ENCODE data around the gene SIAE.
"Not testable (repeated sequence)": the region's sequence is repeated elsewhere in the genome, so short reads cannot be mapped to it uniquely, and the experiment has no call there.

SIAE gene

GRCh38 chr11:124623861-124624525 is 49.5 kb downstream of the SIAE start:
- no peak for DNase-seq (ENCODE audit: low spot score)

GRCh38 chr11:124622531-124623451 is 50.7 kb downstream of the SIAE start, which contains the start of gene TBRG1:
TSS of gene TBRG1 (plus strand) at chr11:124622864. CDS start at chr11:124623084, 220 bp downstream.
- peak; percentile 94 for DNase-seq (ENCODE audit: low spot score)

GRCh38 chr11:124618863-124619262 is 54.7 kb downstream of the SIAE start:
- no peak for DNase-seq (ENCODE audit: low spot score)

- DNase-seq (ENCODE audit: low spot score), result no peak
Measured at GRCh38 chr11:124612567-124613246, 60.8 kb downstream of the SIAE start.

GRCh38 chr11:124612045-124612444 is 61.5 kb downstream of the SIAE start:
- no peak for DNase-seq (ENCODE audit: low spot score)

GRCh38 chr11:124611064-124611463 is 62.5 kb downstream of the SIAE start, which contains the start of gene PANX3:
TSS of gene PANX3 (plus strand) at chr11:124611428. CDS start at chr11:124611557, 129 bp downstream.
- DNase-seq (ENCODE audit: low spot score), result no peak

GRCh38 chr11:124610295-124610694 is 63.2 kb downstream of the SIAE start:
- no peak for DNase-seq (ENCODE audit: low spot score)

- no peak for DNase-seq (ENCODE audit: low spot score)
Measured at GRCh38 chr11:124608147-124608546, 65.4 kb downstream of the SIAE start.

- no peak for DNase-seq (ENCODE audit: low spot score)
Measured at GRCh38 chr11:124605719-124606118, 67.8 kb downstream of the SIAE start.

GRCh38 chr11:124602723-124603122 is 70.8 kb downstream of the SIAE start:
- not testable (repeated sequence) for DNase-seq (ENCODE audit: low spot score)

GRCh38 chr11:124602193-124602592 is 71.3 kb downstream of the SIAE start:
- no peak for DNase-seq (ENCODE audit: low spot score)

- no peak for DNase-seq (ENCODE audit: low spot score)
Measured at GRCh38 chr11:124600621-124601320, 72.8 kb downstream of the SIAE start.

GRCh38 chr11:124597626-124598025 is 75.9 kb downstream of the SIAE start:
- no peak for DNase-seq (ENCODE audit: low spot score)

GRCh38 chr11:124595302-124595701 is 78.2 kb downstream of the SIAE start:
- no peak for DNase-seq (ENCODE audit: low spot score)

GRCh38 chr11:124592627-124593026 is 80.9 kb downstream of the SIAE start:
- DNase-seq (ENCODE audit: low spot score), result no peak

GRCh38 chr11:124591430-124591829 is 82.1 kb downstream of the SIAE start:
- DNase-seq (ENCODE audit: low spot score), result no peak

GRCh38 chr11:124586238-124586860 is 87.2 kb downstream of the SIAE start:
- no peak for DNase-seq (ENCODE audit: low spot score)

GRCh38 chr11:124584681-124585372 is 88.7 kb downstream of the SIAE start:
- DNase-seq (ENCODE audit: low spot score), result no peak

GRCh38 chr11:124583781-124584180 is 89.8 kb downstream of the SIAE start:
- no peak for DNase-seq (ENCODE audit: low spot score)
